SK-N-SH treated with all-trans-retinoic acid at 6 μM for 48 hours (cell line): Measurements from ENCODE around the gene FANCC.
A peak's percentile ranks its signal among the peaks of the same experiment; 100 is the strongest.

Source experiments
- ISL1 ChIP-seq: fragments of 250-450 bp; sonication (Bioruptor Pico); IDR thresholded peaks from 2 replicates; pipeline ENCODE4 v2.1.2; 2022; ENCODE audit warnings: mild to moderate bottlenecking, moderate library complexity
- TF ChIP-seq, protein P1 (sequence below): fragments of 250-450 bp; sonication (Bioruptor Pico); IDR thresholded peaks from 2 replicates; pipeline ENCODE4 v1.5.0; 2020; ENCODE audit warnings: mild to moderate bottlenecking, moderate library complexity

DNA sequence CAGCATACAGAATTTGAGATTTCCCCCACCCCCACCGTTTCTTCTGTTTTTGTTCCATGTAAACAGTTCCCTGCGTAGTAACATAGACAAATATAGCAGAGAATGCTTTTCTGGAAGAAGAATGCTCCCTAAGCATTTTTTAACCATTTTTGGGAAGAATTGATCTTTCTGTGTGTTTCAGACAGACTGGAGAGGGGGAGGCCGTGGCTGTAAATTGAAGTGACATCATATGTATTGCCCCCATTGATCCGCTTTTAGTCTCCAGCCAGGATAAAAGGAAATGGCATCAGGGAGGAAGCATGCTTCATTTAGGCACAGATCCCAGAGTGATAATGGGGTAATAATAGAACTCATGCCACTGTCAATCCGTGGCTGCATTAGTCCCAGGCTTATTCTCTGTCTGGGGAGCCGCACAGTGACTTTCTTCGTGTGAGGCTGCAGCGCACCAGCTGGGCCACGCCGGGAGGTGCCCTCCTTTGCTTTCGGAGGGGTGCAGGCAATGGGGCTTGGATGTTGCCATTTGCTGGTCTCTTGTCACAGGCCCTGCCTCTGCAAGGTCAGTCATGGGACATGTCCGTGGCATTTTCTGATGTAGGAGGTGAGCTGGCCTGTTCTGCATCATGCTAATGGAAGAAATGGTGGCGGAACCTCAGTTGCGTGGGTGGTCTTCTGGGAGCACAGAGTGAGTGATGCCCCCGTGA lies 261.5 kb downstream of the FANCC start:
- TF ChIP-seq ISL1 (CRISPR knock-in tag): no peak
- TF ChIP-seq, protein P1, sequence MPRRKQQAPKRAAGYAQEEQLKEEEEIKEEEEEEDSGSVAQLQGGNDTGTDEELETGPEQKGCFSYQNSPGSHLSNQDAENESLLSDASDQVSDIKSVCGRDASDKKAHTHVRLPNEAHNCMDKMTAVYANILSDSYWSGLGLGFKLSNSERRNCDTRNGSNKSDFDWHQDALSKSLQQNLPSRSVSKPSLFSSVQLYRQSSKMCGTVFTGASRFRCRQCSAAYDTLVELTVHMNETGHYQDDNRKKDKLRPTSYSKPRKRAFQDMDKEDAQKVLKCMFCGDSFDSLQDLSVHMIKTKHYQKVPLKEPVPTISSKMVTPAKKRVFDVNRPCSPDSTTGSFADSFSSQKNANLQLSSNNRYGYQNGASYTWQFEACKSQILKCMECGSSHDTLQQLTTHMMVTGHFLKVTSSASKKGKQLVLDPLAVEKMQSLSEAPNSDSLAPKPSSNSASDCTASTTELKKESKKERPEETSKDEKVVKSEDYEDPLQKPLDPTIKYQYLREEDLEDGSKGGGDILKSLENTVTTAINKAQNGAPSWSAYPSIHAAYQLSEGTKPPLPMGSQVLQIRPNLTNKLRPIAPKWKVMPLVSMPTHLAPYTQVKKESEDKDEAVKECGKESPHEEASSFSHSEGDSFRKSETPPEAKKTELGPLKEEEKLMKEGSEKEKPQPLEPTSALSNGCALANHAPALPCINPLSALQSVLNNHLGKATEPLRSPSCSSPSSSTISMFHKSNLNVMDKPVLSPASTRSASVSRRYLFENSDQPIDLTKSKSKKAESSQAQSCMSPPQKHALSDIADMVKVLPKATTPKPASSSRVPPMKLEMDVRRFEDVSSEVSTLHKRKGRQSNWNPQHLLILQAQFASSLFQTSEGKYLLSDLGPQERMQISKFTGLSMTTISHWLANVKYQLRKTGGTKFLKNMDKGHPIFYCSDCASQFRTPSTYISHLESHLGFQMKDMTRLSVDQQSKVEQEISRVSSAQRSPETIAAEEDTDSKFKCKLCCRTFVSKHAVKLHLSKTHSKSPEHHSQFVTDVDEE (CRISPR knock-in tag): 0 out of 2 replicates have a peak, but pooled peaks have one; percentile 14
